ENCODE results near the gene ATP2B2.
A peak's percentile ranks its signal among the peaks of the same experiment; 100 is the strongest.

ATP2B2 gene

DNA sequence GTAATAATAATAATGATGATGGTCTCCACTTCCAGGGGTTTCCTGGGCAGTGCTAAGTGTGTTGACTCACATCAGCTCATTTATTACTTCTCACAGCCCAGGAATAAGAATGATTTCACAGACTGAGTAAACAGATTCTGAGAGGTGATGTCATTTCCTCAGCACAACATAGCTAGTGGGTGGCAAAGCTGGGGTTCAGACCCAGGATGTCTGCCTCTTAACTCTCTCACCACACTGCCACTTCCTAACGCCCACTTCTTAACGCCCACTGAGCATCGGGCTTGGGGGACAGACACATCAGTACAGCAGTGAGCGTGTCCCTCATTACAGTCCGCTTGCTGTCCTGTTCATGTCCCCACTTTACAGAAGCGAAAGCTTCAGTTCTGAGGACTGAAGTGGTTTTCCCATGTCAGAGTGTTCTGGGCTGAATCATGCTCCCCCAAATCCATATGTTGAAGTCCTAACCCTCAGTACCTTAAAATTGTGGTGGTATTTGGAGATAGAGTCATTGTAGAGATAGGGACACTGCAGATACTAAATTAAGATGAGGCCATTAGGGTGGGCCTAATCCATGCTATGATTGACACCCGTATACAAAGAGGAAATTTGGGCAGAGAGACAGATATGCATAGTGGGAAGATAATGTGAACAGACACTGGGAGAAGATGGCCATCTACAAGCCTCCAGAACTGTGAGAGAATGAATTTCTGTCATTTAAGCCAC, 68.0 kb downstream of the ATP2B2 start (continued):
- TF ChIP-seq ZNF707 (tag by site-specific recombination; IDR thresholded peaks at IDR 0.05) (no peak), HIC1 (tag by site-specific recombination; IDR thresholded peaks at IDR 0.05) (peak; percentile 30; the same call in 1 of the 2 replicates), ZNF585B (tag by site-specific recombination; IDR thresholded peaks at IDR 0.05) (no peak), ZNF660 (tag by site-specific recombination; IDR thresholded peaks at IDR 0.05) (peak; percentile 82), ZNF473 (tag by site-specific recombination; IDR thresholded peaks at IDR 0.05) (no peak), SP7 (tag by site-specific recombination; IDR thresholded peaks at IDR 0.05) (peak; percentile 89), ZIC2 (tag by site-specific recombination; IDR thresholded peaks at IDR 0.05) (peak; percentile 26)

GRCh38 chr3:10435850-10436249, 69.5 kb downstream of the ATP2B2 start:
- ChIA-PET POLR2A (no interaction called here), CTCF (interaction anchor here (0.6 to 1.5 kb wide), 4 partner anchors 13 to 508 kb away, joined by 3 to 4 read pairs (median 3); no protein-coding TSS in a partner anchor)
- TF ChIP-seq ZNF248 (tag by site-specific recombination; IDR thresholded peaks at IDR 0.05) (no peak), ATF2 (tag by site-specific recombination; IDR thresholded peaks at IDR 0.05; ENCODE audit: low read depth) (no peak), ZNF140 (tag by site-specific recombination; IDR thresholded peaks at IDR 0.05) (no peak), ZNF37A (tag by site-specific recombination; IDR thresholded peaks at IDR 0.05) (no peak), ZNF416 (tag by site-specific recombination; IDR thresholded peaks at IDR 0.05) (no peak), ZNF596 (tag by site-specific recombination; IDR thresholded peaks at IDR 0.05) (no peak)
- TF ChIP-seq, protein P1, sequence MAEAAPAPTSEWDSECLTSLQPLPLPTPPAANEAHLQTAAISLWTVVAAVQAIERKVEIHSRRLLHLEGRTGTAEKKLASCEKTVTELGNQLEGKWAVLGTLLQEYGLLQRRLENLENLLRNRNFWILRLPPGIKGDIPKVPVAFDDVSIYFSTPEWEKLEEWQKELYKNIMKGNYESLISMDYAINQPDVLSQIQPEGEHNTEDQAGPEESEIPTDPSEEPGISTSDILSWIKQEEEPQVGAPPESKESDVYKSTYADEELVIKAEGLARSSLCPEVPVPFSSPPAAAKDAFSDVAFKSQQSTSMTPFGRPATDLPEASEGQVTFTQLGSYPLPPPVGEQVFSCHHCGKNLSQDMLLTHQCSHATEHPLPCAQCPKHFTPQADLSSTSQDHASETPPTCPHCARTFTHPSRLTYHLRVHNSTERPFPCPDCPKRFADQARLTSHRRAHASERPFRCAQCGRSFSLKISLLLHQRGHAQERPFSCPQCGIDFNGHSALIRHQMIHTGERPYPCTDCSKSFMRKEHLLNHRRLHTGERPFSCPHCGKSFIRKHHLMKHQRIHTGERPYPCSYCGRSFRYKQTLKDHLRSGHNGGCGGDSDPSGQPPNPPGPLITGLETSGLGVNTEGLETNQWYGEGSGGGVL (tag by site-specific recombination; IDR thresholded peaks at IDR 0.05) = no peak

GRCh38 chr3:10434938-10435336, 70.4 kb downstream of the ATP2B2 start:
- Histone ChIP-seq H3K4me1 (ENCODE audit: control insufficient read depth, insufficient read depth, low read length) (peaks cover 7% of the 10 kb centered on the region), H3K9me3 (ENCODE audit: control insufficient read depth, insufficient read depth, low read depth, low read length) (no peaks in the 10 kb centered on the region), H3K4me3 (ENCODE audit: low read depth, low read length) (no peak overlapping the region), H3K36me3 (ENCODE audit: control insufficient read depth in 2 of 2, insufficient read depth in 1 of 2, low read length in 2 of 2) (no peaks in the 10 kb centered on the region), H3K27ac (ENCODE audit: extremely low read depth, low read depth, low read length) (no peak overlapping the region)
- CTCF ChIA-PET = interaction anchor here (0.6 to 1.5 kb wide), 2 partner anchors 90 to 509 kb away, joined by 3 read pairs; no protein-coding TSS in a partner anchor
- POLR2A ChIA-PET = no interaction called here
- TF ChIP-seq ZNF76 (tag by site-specific recombination; IDR thresholded peaks at IDR 0.05; ENCODE audit: borderline replicate concordance, low read depth) = no peak
- no peak for TF ChIP-seq ZNF362 (tag by site-specific recombination; IDR thresholded peaks at IDR 0.05)
- no peak for TF ChIP-seq ZNF366 (tag by site-specific recombination; conservative IDR thresholded peaks at IDR 0.05)
- no peak for TF ChIP-seq ZNF354C (tag by site-specific recombination; IDR thresholded peaks at IDR 0.05; ENCODE audit: borderline replicate concordance, low read depth)
- no peak for TF ChIP-seq GFI1B (tag by site-specific recombination; IDR thresholded peaks at IDR 0.05)
- TF ChIP-seq YY1 (tag by site-specific recombination; IDR thresholded peaks at IDR 0.05) = no peak
- TF ChIP-seq MZF1 (tag by site-specific recombination; IDR thresholded peaks at IDR 0.05; ENCODE audit: borderline replicate concordance) = no peak
- TF ChIP-seq ZNF133 (tag by site-specific recombination; IDR thresholded peaks at IDR 0.05) = no peak
- TF ChIP-seq EGR2 (tag by site-specific recombination; IDR thresholded peaks at IDR 0.05; ENCODE audit: low read depth) = no peak
- no peak for TF ChIP-seq ZSCAN30 (tag by site-specific recombination; IDR thresholded peaks at IDR 0.05)
- TF ChIP-seq ZNF274 (IDR thresholded peaks at IDR 0.05; ENCODE audit: low read length) = no peak
- TF ChIP-seq ZNF274 (tag by site-specific recombination; IDR thresholded peaks at IDR 0.05; ENCODE audit: borderline replicate concordance) = no peak
- no peak for TF ChIP-seq ZNF37A (tag by site-specific recombination; IDR thresholded peaks at IDR 0.05)
- no peak for TF ChIP-seq ZNF837 (tag by site-specific recombination; IDR thresholded peaks at IDR 0.05)

More at GRCh38 chr3:10435850-10436249, 69.5 kb downstream of the ATP2B2 start:
- H3K27ac ChIP-seq (ENCODE audit: extremely low read depth, low read depth, low read length) = no peak overlapping the region
- H3K9me3 ChIP-seq (ENCODE audit: control insufficient read depth, insufficient read depth, low read depth, low read length) = no peaks in the 10 kb centered on the region
- no peaks in the 10 kb centered on the region for H3K36me3 ChIP-seq (ENCODE audit: control insufficient read depth in 2 of 2, insufficient read depth in 1 of 2, low read length in 2 of 2)
- no peak overlapping the region for H3K4me3 ChIP-seq (ENCODE audit: low read depth, low read length)
- peaks cover 7% of the 10 kb centered on the region for H3K4me1 ChIP-seq (ENCODE audit: control insufficient read depth, insufficient read depth, low read length)
